GM18505 (cell line): ENCODE measurements around the gene MRM1.

Experiments used
- ATAC-seq: cut with Tn5 transposase; IDR thresholded peaks from one replicate; pipeline ENCODE4 v1.9.1; 2021; ENCODE audit not compliant: unreplicated experiment
- POLR2A ChIP-seq: IDR thresholded peaks from 4 replicates; pipeline ENCODE4 v1.6.1; 2011; ENCODE audit warnings: borderline replicate concordance; ENCODE audit not compliant: insufficient read depth, insufficient read length; ENCODE audit errors: extremely low read depth

MRM1 gene

GRCh38 chr17:36653374-36653773 lies 52.0 kb downstream of the MRM1 start:
- TF ChIP-seq POLR2A = no peak
- no peak for ATAC-seq

DNA sequence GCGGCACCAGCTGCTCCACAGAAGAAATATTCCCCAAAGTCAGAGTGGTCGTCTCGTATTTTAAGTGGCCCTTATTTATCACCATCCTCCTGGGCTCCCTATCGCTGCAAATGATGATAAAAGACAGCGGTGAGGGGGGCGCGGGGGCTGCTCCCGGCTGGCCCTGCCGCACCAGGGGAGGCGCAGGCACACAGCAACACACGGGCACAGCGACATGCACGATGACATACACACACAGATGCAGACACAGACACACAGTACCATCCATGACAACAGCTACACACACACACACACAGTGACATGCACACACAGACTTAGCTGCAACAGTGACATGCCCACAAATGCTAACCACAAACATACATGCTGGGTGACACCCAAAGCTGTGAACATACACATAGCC lies 52.5 kb downstream of the MRM1 start:
- TF ChIP-seq POLR2A = no peak
- ATAC-seq = no peak

DNA sequence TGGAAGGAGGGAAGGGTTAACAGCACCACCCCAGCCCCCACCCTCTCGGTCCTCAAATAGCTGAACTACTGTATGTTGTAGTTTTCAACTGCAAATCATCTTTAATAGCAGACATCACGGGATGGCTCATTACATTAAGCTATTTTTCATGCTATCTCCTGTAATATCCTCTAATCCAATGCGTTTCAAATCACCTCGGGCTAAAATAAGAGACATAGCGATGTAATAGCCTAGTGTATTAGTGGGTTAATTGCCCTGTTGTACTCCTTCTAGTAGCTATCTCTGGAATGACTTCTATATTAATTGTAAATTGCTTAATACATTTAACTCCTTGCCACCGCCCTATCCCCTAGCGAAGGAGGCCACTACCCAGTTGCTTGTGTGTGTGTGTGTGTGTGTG lies 54.3 kb downstream of the MRM1 start:
- TF ChIP-seq POLR2A = no peak
- ATAC-seq = no peak

GRCh38 chr17:36657390-36657762 lies 56.0 kb downstream of the MRM1 start:
- TF ChIP-seq POLR2A = no peak
- ATAC-seq = no peak

DNA sequence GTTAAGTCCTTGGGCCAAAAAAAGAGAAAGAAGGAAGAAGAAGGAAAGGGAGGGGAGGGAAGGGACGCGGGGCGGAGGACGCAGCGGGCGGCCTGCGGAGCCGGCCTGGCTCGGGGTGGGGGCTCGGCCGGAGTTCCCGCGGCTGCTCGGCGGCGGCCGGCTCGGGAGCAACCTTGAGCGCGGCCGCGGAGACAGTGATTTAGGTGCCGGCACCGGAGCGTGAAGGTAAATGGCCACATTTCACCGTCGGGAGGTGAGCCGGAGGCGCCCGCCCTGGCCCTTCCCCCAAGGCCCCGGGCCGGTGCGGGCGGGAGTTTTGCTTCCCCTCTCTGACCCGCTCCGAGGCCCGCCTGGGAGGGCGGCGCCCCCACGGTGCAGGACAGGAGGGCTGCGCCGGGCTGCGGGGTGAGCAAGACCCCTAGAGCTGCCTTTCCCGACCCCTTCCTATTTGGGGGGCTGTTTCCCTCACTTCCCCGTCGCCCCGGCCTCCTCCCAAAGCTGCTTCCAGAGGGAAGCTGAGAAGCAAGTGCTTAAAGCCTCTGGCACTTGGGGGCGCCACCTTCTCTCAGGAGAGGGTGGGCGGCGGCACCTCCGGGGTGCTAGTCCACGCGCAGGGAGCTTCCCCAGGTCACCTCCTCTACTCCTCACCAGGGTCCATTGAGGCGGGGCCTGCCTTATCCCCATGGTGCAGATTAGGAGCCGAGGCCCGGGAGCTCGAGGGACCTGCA lies 56.5 kb downstream of the MRM1 start:
- no peak for TF ChIP-seq POLR2A
- no peak for ATAC-seq
